ENCODE data around the gene OR2A1. TPM values are rescaled to one million over a fixed set of nuclear protein-coding genes. Genes with fewer than 3 reads are reported as not detected.
"Not testable (repeated sequence)": the region's sequence is repeated elsewhere in the genome, so short reads cannot be mapped to it uniquely, and the experiment has no call there.

The OR2A1 gene
- total RNA-seq, 1 donor from 2014 or later: 0.27 TPM

GRCh38 chr7:144303607-144304006, 8.6 kb upstream of the OR2A1 start:
- not testable (repeated sequence) for H3K27ac Mint-ChIP-seq; DNase-seq (ENCODE audit: low spot score in 2 of 2, unreplicated experiment in 2 of 2); H3K4me1 Mint-ChIP-seq; H3K36me3 Mint-ChIP-seq; H3K27me3 Mint-ChIP-seq (ENCODE audit: low read depth); H3K9me3 Mint-ChIP-seq; H3K4me3 Mint-ChIP-seq

- not testable (repeated sequence) for H3K4me1 Mint-ChIP-seq; H3K9me3 Mint-ChIP-seq; H3K4me3 Mint-ChIP-seq; H3K27ac Mint-ChIP-seq; H3K36me3 Mint-ChIP-seq; H3K27me3 Mint-ChIP-seq (ENCODE audit: low read depth); DNase-seq (ENCODE audit: low spot score in 2 of 2, unreplicated experiment in 2 of 2)
These were observed 7.1 kb upstream of the OR2A1 start for GRCh38 chr7:144305156-144305555.

GRCh38 chr7:144309702-144310101, 2.5 kb upstream of the OR2A1 start:
- H3K4me3 Mint-ChIP-seq; H3K27me3 Mint-ChIP-seq (ENCODE audit: low read depth); H3K4me1 Mint-ChIP-seq; H3K36me3 Mint-ChIP-seq; H3K9me3 Mint-ChIP-seq; H3K27ac Mint-ChIP-seq; DNase-seq (ENCODE audit: low spot score in 2 of 2, unreplicated experiment in 2 of 2): not testable (repeated sequence)

GRCh38 chr7:144311218-144311617, 1.0 kb upstream of the OR2A1 start:
- H3K27me3 Mint-ChIP-seq (ENCODE audit: low read depth); H3K4me3 Mint-ChIP-seq; H3K9me3 Mint-ChIP-seq: not testable (repeated sequence)

GRCh38 chr7:144317537-144317936, 5.3 kb downstream of the OR2A1 start:
- H3K36me3 Mint-ChIP-seq; H3K4me3 Mint-ChIP-seq; H3K27ac Mint-ChIP-seq; H3K27me3 Mint-ChIP-seq (ENCODE audit: low read depth); H3K4me1 Mint-ChIP-seq; H3K9me3 Mint-ChIP-seq; DNase-seq (ENCODE audit: low spot score in 2 of 2, unreplicated experiment in 2 of 2): not testable (repeated sequence)

More at GRCh38 chr7:144311218-144311617, 1.0 kb upstream of the OR2A1 start:
- H3K27ac Mint-ChIP-seq; DNase-seq (ENCODE audit: low spot score in 2 of 2, unreplicated experiment in 2 of 2); H3K36me3 Mint-ChIP-seq; H3K4me1 Mint-ChIP-seq: not testable (repeated sequence)

- H3K27me3 Mint-ChIP-seq (ENCODE audit: low read depth); H3K27ac Mint-ChIP-seq; H3K4me1 Mint-ChIP-seq; H3K4me3 Mint-ChIP-seq; DNase-seq (ENCODE audit: low spot score in 2 of 2, unreplicated experiment in 2 of 2); H3K36me3 Mint-ChIP-seq; H3K9me3 Mint-ChIP-seq: not testable (repeated sequence)
These were observed 7.3 kb downstream of the OR2A1 start for GRCh38 chr7:144319547-144319946.

- H3K4me1 Mint-ChIP-seq; DNase-seq (ENCODE audit: low spot score in 2 of 2, unreplicated experiment in 2 of 2); H3K36me3 Mint-ChIP-seq; H3K9me3 Mint-ChIP-seq; H3K27me3 Mint-ChIP-seq (ENCODE audit: low read depth); H3K4me3 Mint-ChIP-seq; H3K27ac Mint-ChIP-seq: not testable (repeated sequence)
These were observed 9.5 kb downstream of the OR2A1 start for GRCh38 chr7:144321677-144322206.

GRCh38 chr7:144323359-144323758, 11.1 kb downstream of the OR2A1 start:
- H3K4me3 Mint-ChIP-seq; DNase-seq (ENCODE audit: low spot score in 2 of 2, unreplicated experiment in 2 of 2); H3K27ac Mint-ChIP-seq; H3K4me1 Mint-ChIP-seq; H3K9me3 Mint-ChIP-seq; H3K27me3 Mint-ChIP-seq (ENCODE audit: low read depth); H3K36me3 Mint-ChIP-seq: not testable (repeated sequence)

- not testable (repeated sequence) for DNase-seq (ENCODE audit: low spot score in 2 of 2, unreplicated experiment in 2 of 2); H3K27me3 Mint-ChIP-seq (ENCODE audit: low read depth); H3K4me1 Mint-ChIP-seq; H3K4me3 Mint-ChIP-seq; H3K27ac Mint-ChIP-seq; H3K9me3 Mint-ChIP-seq; H3K36me3 Mint-ChIP-seq
These were observed 13.6 kb downstream of the OR2A1 start for GRCh38 chr7:144325868-144326267.

- H3K4me1 Mint-ChIP-seq; H3K4me3 Mint-ChIP-seq; H3K27ac Mint-ChIP-seq; DNase-seq (ENCODE audit: low spot score in 2 of 2, unreplicated experiment in 2 of 2); H3K27me3 Mint-ChIP-seq (ENCODE audit: low read depth); H3K9me3 Mint-ChIP-seq; H3K36me3 Mint-ChIP-seq: not testable (repeated sequence)
These were observed 17.8 kb downstream of the OR2A1 start for GRCh38 chr7:144330044-144330443.

GRCh38 chr7:144331221-144331995, 19.2 kb downstream of the OR2A1 start:
- not testable (repeated sequence) for DNase-seq (ENCODE audit: low spot score in 2 of 2, unreplicated experiment in 2 of 2); H3K4me1 Mint-ChIP-seq; H3K9me3 Mint-ChIP-seq; H3K27ac Mint-ChIP-seq; H3K4me3 Mint-ChIP-seq; H3K36me3 Mint-ChIP-seq; H3K27me3 Mint-ChIP-seq (ENCODE audit: low read depth)

GRCh38 chr7:144331996-144332288, 19.7 kb downstream of the OR2A1 start:
- not testable (repeated sequence) for H3K27ac Mint-ChIP-seq; H3K4me3 Mint-ChIP-seq; H3K36me3 Mint-ChIP-seq; H3K27me3 Mint-ChIP-seq (ENCODE audit: low read depth); H3K9me3 Mint-ChIP-seq; DNase-seq (ENCODE audit: low spot score in 2 of 2, unreplicated experiment in 2 of 2); H3K4me1 Mint-ChIP-seq

- not testable (repeated sequence) for H3K27ac Mint-ChIP-seq; H3K27me3 Mint-ChIP-seq (ENCODE audit: low read depth); H3K36me3 Mint-ChIP-seq; DNase-seq (ENCODE audit: low spot score in 2 of 2, unreplicated experiment in 2 of 2); H3K4me1 Mint-ChIP-seq; H3K4me3 Mint-ChIP-seq; H3K9me3 Mint-ChIP-seq
These were observed 36.4 kb downstream of the OR2A1 start for GRCh38 chr7:144348625-144349024.

- not testable (repeated sequence) for H3K4me3 Mint-ChIP-seq; H3K4me1 Mint-ChIP-seq; H3K27me3 Mint-ChIP-seq (ENCODE audit: low read depth); H3K27ac Mint-ChIP-seq; H3K36me3 Mint-ChIP-seq; DNase-seq (ENCODE audit: low spot score in 2 of 2, unreplicated experiment in 2 of 2); H3K9me3 Mint-ChIP-seq
These were observed 39.4 kb downstream of the OR2A1 start for GRCh38 chr7:144351667-144352066.
